Fibroblast of skin of right biceps (primary cell): ENCODE measurements around the gene ACAD8.

Experiments
- DNase-seq: peaks from one replicate; pipeline ENCODE4 v3.0.0-alpha.2; 2013

The ACAD8 gene

DNA sequence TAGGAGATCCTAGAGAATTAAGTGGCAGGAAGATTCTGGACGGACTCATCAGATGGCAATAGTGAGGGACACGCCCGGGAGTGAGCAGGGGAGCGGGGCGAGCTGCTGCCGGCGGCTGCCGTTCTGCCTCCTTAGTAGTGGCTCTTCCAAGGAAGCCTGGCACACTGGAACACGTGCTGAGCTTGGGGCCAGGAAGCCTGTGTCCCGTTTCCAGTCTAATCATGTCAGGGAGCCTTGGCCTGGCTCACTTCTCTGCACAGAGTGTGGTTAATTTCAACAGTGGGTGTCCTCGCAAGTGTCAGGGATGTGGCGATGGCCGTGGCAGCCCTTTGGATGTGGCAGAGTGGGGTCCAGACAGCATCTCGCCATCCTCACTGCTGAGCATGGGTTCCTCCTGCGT, 39.3 kb downstream of the ACAD8 start:
- no peak for DNase-seq

DNA sequence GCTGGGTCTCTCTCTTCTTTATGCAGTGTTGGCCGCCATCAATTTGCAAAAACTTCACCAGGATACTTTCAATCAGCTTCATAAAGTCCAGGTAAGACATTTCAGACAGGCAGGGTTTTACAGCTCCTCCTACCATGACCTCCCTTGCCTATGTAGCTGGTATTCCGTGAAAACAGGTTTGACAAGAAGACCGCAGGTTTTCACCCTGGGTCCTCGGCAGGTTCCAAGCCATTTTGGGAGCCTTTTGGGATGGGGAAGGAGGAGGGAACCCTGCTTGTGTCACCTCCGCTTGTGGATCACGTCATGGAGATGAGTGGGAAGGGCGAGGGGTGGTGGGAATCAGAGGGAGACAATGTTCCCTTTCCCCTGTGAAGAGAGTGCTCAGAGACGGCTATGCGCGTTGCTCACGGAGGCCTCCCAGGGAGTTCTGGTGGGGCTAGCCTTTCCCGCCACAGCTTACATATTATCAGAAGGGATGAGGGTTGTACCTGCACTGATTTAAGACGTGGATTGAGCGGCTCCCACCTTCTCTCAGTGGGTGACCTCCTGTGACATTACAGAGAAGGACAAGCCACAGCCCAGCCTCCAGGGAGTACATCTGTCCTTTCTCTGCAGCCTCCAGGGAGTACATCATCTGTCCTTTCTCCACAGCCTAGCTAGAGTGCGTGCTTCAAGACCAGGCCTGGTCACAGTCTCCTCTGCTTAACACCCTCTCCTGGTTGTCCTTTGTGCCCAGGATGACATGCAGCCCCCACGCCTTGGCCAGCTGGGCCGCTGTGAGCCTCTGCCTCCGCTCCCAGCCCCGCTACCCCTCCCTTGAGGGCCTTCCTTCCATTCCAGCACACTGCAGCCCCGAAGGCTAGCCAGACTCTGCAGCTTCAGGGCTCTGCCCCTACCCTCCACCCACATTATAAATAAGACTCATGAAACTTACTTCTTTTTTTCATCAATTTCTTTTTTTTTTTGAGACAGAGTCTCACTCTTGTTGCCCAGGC, 40.0 kb downstream of the ACAD8 start:
- no peak for DNase-seq

DNA sequence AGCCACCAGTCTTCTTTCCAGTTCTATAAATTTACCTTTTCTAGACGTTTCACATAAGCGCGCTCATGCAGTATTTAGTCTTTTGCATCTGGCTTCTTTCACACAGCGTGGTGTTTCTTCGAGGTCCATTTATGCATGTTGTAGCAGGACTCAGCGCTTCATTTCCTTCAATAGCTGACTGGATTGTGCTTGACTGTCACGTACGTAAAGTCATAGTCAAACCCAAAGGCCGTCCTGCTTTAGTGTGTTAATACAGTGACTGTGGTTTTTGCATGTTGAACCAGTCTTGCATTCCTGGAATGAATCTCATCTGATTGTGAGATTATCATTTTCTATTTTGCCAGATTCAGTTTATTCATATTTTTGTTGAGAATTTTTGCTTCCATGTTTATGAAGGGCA, 41.3 kb downstream of the ACAD8 start:
- no peak for DNase-seq

DNA sequence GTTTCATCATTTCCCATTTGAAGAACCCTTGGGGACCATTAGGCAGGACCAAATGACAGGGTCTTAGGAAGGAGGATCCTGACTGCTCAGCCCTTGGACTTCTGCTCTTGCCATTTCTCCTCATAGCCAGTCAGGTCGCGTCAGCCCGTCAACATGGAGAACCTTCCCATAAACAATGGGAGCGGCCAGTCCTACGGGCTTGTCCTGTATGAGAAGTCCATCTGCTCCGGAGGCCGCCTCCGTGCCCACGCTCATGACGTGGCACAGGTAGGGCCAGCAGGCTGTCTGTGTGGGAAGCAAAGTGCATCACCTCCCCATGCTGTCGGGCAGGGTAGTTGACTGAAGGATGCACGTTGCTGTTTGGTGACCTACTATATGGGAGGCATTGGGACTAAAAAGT, 58.9 kb downstream of the ACAD8 start:
- no peak for DNase-seq

DNA sequence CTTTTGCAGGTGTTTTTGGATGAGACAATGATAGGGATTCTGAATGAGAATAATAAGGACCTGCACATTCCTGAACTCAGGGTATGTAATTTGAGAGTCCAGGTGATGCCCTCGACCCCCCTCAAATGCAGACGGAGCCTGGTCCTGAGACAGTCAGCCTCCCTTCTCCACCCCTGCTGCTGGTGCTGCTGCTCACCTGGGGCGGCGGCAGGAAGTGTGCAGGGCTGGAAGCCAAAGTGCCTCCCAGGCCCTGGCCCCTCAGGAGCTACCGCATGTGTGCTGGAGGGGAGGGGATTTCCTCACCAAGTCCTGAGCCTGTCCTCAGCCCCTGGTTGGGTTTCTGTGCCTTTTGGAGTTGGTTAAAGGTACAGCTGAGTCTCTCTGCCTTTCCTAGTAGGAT, 59.4 kb downstream of the ACAD8 start:
- no peak for DNase-seq

DNA sequence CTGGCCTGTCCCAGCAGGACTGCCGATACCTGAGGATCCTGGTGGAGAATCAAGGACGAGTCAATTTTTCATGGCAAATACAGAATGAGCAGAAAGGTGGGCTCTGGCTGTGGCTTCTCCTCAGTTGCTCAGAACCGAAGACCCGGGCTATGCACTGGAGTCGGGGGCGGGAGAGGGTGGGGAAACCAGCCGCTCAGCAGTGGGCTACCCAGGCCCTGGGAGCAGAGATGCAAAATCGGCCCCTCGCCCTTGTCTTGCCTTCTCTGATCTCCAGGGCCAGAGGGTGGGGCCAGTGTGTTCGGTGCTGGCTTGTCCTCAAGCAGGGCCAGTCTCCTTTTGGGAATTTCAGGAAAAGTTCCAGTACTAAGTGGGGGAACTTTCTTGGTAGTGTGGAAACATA, 60.0 kb downstream of the ACAD8 start:
- DNase-seq, result no peak

DNA sequence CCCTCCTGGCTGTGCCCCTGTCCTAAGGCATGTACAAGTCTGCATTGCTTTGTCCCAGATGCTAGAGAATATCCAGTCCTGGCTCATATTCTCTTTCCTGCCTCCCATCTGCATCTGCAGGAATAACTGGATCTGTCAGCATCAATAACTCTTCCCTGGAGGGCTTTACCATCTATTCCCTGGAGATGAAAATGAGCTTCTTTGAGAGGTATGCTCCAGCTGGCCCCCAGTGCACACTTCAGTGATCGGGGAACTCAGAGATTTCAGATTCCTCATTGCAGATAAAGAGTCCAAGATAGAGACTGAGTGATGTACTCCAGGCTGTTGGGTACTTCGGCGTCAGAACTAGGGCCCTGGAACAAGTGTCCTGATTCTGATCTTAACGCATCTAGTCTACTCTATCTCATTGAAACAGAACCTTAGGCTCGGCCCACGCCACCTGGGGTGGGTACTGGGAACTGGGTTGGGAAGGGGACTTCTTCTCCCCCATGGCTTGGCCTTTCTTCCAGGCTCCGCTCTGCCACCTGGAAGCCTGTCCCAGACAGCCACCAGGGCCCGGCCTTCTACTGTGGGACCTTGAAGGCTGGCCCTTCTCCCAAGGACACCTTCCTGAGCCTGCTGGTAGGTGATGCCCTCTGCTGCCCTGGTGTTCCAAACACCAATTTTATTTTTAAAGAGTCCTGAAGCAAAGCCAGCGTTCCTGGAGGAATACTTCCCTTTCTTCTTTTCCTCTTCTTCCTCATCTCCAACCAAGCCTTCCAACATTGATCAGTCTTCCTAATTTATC, 60.6 kb downstream of the ACAD8 start:
- DNase-seq, result no peak
